Iris pigment epithelial cell (primary cell): ENCODE data around the gene LLCFC1.

Experiments
- DNase-seq: peaks from one replicate; pipeline ENCODE4 v3.0.0-alpha.2; 2011; ENCODE audit warnings: low read depth

The LLCFC1 gene

DNA sequence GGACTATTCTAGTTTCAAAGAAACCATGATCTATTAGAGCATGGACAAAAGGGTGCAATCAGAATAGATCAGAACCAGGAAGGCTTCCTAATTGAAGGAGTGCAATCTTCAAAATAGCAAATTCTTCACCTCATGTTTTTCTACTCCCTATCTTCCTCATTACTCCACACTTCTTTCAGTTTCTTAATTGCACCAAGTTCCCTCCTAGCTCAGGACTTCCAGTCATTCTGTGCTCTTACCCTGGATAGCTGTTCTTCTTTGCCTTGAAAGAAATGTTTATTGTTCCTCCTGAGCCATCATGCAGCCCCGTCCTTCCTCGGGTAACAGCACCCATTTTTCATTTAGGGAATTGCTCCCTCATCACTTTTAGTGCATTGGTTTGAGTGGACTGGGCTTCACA is 28.8 kb upstream of the LLCFC1 start:
- no peak for DNase-seq

- peak; percentile 1 for DNase-seq
Measured at GRCh38 chr7:142913051-142913450, 26.2 kb upstream of the LLCFC1 start.

DNA sequence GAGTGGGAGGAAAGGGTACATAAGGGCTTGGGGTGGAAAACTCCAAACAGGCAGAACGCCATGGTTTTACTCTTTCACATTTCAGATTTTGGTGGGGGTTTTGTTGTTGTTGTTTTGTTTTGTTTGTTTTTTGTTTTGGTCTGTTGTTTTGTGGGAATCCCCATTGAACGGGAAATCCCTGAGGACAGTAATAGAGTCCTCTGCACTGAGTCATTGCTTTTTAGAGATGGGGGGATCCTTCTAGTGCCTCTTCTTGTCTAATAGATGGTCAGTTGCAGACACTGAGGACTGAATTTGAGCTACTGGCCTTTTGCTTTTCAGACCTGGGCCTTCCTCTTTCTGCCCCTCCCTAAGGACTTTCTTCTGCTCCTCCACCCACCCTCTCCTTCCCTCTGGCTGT is 25.7 kb upstream of the LLCFC1 start:
- DNase-seq: no peak

DNA sequence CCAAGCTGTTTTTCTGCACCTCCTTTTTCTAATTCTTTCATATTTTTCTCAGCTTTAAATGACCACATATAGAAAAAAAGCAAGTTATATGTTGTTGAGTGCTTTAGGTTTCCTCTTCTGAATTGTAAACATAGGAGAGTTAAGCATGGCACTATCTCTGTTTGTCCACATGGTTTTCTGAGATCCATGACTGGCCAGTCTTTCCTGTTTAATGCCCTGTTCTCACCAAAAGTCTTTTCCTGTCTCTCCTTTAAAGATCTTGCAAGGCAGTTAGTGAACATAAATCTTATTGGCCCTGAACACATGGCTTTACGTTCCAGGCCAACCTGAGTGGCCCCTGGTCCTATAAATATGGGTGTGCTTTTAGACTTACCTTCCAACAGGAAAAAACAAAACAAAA is 25.2 kb upstream of the LLCFC1 start:
- DNase-seq: no peak

DNA sequence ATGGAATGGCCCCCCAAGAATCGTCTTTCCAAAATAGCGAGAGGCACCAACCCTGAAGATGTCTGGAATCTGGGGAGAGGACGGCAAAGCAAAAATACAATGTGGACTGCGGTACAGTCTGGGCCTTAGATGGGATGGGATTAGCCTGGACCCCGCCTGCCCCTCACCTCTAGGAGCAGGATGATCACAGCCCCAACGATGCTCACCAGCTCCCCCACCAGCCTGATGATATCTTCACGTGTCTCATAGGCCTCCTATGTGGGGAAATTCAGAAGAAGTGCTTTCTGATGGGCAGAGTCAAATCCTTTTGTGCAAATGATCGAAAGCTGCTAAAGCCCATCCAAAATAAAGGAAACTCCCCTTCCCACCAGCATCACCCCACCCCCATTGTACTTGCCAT is 24.0 kb upstream of the LLCFC1 start:
- no peak for DNase-seq

DNA sequence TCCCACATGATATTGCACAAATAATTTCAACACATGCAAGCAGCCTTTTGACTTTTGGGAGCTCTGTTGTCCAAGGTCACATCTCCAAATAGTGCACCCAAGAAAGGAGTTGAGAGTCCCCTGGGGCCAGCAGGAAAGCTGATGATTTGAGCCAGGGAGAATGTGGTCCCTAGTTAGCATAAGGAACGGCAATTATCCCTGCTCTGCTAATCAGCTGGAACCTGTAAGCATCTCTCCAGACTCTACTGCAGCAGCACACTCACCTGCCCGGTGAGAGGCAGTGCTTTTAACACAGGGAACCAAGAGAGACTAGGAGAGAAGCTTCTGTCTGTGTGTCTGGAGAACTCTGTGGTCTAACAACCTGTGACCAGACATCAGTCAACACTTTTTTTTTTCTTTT is 22.8 kb upstream of the LLCFC1 start:
- no peak for DNase-seq

- DNase-seq: no peak
Measured at GRCh38 chr7:142917447-142917846, 21.8 kb upstream of the LLCFC1 start.

GRCh38 chr7:142918901-142919300 is 20.4 kb upstream of the LLCFC1 start:
- DNase-seq: no peak

- DNase-seq: no peak
Measured at GRCh38 chr7:142919656-142920055, 19.6 kb upstream of the LLCFC1 start.

GRCh38 chr7:142923391-142923790 is 15.9 kb upstream of the LLCFC1 start:
- no peak for DNase-seq

- DNase-seq: no peak
Measured at GRCh38 chr7:142925413-142925812, 13.9 kb upstream of the LLCFC1 start.

DNA sequence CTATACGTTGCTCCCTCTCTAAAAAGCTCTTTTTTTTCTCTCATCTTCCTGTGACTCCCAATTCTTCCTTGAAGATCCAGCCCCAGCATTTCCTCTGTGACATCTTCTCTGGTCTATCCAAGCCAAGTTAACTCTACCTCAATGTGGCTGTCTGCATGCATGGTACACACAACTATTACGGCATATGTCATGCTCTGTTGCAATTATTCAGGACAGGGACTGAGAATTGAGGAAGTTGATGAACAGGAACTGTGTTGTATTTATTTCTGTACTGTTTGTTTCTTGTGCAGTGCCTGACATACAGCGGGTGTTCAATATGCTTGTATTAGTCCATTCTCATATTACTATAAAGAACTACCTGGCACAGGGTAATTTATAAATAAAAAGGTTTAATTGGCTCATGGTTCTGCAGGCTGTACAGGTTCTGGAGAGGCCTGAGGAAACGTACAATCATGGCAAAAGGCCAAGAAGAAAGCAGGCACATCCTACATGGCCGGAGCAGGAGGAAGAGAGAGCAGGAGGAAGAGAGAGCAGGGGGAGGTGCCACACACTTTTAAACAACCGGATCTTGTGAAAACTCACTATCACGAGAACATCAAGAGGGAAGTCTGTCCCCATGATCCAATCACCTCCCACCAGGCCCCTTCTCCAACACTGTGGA is 12.1 kb upstream of the LLCFC1 start:
- DNase-seq: no peak

GRCh38 chr7:142927949-142928348 is 11.3 kb upstream of the LLCFC1 start:
- no peak for DNase-seq

GRCh38 chr7:142930126-142930730 is 9.1 kb upstream of the LLCFC1 start:
- DNase-seq: no peak

DNA sequence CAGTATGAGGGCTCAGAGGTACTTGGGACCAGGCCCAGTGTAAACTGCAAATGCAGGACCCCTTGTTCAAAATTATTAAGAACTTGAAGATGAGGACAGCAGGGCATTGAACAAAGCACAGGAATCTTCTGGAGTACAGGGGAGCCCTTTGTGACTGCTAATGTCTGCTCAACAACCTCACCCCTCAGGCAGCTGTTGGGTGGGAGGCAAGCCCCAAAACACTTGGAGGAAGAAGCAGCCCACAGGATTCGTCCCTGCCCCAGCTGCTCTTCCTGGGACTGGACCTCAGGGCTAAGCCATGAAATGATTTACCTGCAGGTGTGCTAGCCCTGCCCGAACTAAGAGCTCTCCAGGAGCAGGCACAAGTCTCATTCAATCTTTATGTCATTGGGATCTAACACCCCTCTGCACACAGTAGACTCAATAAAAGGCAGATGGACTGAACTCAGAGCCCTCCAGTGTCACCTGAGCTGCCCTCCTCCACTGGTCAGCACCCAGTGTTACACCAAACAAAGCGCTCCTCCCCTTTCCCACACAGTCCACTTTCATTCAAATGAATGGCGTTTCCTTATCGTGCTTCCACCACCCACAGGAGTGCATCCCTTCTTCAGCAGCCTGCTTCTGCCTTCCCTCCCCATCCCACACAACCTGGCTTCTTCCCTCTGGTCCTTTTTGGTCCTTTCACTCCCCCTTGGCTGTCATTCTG is 6.7 kb upstream of the LLCFC1 start:
- no peak for DNase-seq

- no peak for DNase-seq
Measured at GRCh38 chr7:142933092-142933475, 6.2 kb upstream of the LLCFC1 start.

DNA sequence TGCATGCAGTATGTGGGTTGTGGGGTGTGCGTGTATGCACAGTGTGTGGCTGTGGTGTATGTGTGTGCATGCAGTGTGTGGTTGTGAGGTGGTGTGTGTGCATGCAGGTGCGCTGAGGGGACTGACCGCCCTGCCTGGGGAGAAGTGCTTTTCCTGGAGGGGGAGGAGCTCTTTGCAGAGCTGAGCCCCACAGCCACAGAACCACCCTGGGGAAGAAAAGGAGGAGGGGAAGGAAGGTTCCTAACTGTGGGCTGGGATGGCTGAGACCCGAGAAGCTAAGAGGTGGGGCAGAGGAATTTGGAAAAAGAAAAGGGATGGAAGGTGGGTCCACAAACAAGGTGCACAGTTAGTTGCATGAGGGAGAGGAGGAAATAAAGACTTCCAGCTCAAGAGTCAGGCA is 5.7 kb upstream of the LLCFC1 start, which contains the start of gene TRPV5:
Gene TRPV5 (minus strand): TSS at position 123 of the 400 bp plus-strand sequence. CDS start 287 bp downstream, outside the sequence.
- no peak for DNase-seq

DNA sequence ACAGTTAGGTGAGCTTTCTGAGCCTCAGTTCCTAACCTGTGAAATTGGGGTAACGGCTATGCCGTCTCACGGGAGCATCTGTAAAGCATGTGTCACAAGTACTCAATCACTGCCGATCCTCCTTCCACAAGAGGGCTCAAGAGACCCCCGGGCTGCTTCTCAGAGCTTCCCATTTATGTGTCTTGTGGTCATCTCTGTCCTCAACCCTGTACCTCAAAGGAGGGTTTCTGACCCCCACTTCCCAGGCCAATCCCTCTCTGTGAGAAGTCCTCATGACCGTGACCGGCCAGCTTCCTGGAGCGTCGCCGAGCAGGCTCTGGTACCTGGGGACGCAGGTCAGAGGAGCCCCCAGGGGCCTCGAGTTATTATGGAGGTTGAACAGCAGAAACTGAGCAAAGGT is 5.2 kb upstream of the LLCFC1 start:
- no peak for DNase-seq

- no peak for DNase-seq
Measured at GRCh38 chr7:142935941-142936565, 3.2 kb upstream of the LLCFC1 start.

GRCh38 chr7:142938611-142939010 is 673 bp upstream of the LLCFC1 start:
- no peak for DNase-seq

GRCh38 chr7:142940966-142941535 is 1.8 kb downstream of the LLCFC1 start:
- DNase-seq: no peak

DNA sequence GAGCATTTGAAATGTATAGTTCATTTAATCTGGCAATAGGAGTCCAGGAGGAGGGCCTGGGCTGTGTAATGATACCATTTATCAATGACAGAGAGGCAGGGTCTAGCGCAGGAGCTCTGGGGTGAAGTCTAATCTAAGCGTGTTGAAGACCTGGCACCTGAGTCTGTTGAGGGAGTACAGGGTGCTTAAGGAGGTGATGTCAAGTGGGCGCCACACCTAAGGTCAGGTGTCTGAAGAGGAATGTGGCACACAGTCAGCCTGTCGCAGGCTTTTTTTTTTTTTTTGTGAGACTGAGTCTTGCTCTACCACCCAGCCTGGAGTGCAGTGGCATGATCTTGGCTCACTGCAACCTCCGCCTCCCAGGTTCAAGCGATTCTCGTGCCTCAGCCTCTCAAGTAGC is 2.3 kb downstream of the LLCFC1 start:
- no peak for DNase-seq

- DNase-seq: no peak
Measured at GRCh38 chr7:142942746-142943145, 3.5 kb downstream of the LLCFC1 start.
